NCI-H526 treated with DMSO at 0.1 percent for 48 hours (cell line): ENCODE measurements around the gene GMIP.

Experiments used
- DNase-seq: peaks from one replicate; lab custom pipeline; 2025; lab: John Stamatoyannopoulos, UW

GMIP gene

GRCh38 chr19:19659646-19660245 is 16.3 kb upstream of the GMIP start:
- no peak for DNase-seq

- DNase-seq, result no peak
Measured at GRCh38 chr19:19657397-19657783, 13.9 kb upstream of the GMIP start.

- no peak for DNase-seq
Measured at GRCh38 chr19:19656451-19657396, 13.3 kb upstream of the GMIP start.

GRCh38 chr19:19655641-19656343 is 12.3 kb upstream of the GMIP start:
- DNase-seq, result no peak

- no peak for DNase-seq
Measured at GRCh38 chr19:19655051-19655594, 11.7 kb upstream of the GMIP start.

- no peak for DNase-seq
Measured at GRCh38 chr19:19654441-19654840, 11.0 kb upstream of the GMIP start.

- DNase-seq, result no peak
Measured at GRCh38 chr19:19653597-19654147, 10.2 kb upstream of the GMIP start.

- DNase-seq, result no peak
Measured at GRCh38 chr19:19652482-19653295, 9.2 kb upstream of the GMIP start.

- no peak for DNase-seq
Measured at GRCh38 chr19:19651076-19651475, 7.6 kb upstream of the GMIP start.

- DNase-seq, result no peak
Measured at GRCh38 chr19:19650331-19650730, 6.9 kb upstream of the GMIP start.

GRCh38 chr19:19649580-19649995 is 6.1 kb upstream of the GMIP start:
- no peak for DNase-seq

GRCh38 chr19:19649155-19649554 is 5.7 kb upstream of the GMIP start:
- no peak for DNase-seq

GRCh38 chr19:19647037-19647835 is 3.8 kb upstream of the GMIP start:
- DNase-seq, result no peak

GRCh38 chr19:19645233-19645870 is 1.9 kb upstream of the GMIP start:
- DNase-seq, result no peak

- DNase-seq, result no peak
Measured at GRCh38 chr19:19644054-19644388, 564 bp upstream of the GMIP start.

GRCh38 chr19:19642506-19643157 is 825 bp downstream of the GMIP start:
- no peak for DNase-seq

GRCh38 chr19:19637523-19638251 is 5.8 kb downstream of the GMIP start:
- no peak for DNase-seq

GRCh38 chr19:19637186-19637522 is 6.3 kb downstream of the GMIP start:
- no peak for DNase-seq

GRCh38 chr19:19636573-19637185 is 6.8 kb downstream of the GMIP start:
- no peak for DNase-seq
